Activated CD8-positive, alpha-beta T cell treated with anti-CD3 and anti-CD28 coated beads, Interleukin-2, amount 10 ng/mL, durations not matched to agents 7 days and 5 days (primary cell): Measurements from ENCODE around the gene BMP7. TPM values are rescaled to one million over a fixed set of nuclear protein-coding genes. Genes with fewer than 3 reads are reported as not detected.
"Not testable (repeated sequence)": the region's sequence is repeated elsewhere in the genome, so short reads cannot be mapped to it uniquely, and the experiment has no call there.

Source experiments
- ATAC-seq: fragments of 150-1000 bp; cut with Tn5 transposase; one replicate; pipeline ENCODE4 v1.10.0; 2021; ENCODE audit warnings: moderate library complexity
- CTCF ChIA-PET: fragments of 350-600 bp; sonication (Branson Sonifier 250); formaldehyde crosslinking; loops from one replicate; lab custom pipeline; 2021; ENCODE audit warnings: antibody characterized with exemption; lab: Charles Lee
- POLR2A ChIA-PET: fragments of 350-600 bp; sonication (Branson Sonifier 250); formaldehyde crosslinking; loops from one replicate; lab custom pipeline; 2021; ENCODE audit warnings: antibody characterized with exemption; lab: Charles Lee
- DNase-seq: peaks from one replicate; pipeline ENCODE4 v3.0.0-alpha.2; 2020
- H3K27ac Mint-ChIP-seq: one replicate; pipeline ENCODE4 v1.8.0; 2021; ENCODE audit warnings: mild to moderate bottlenecking, mixed read lengths
- H3K27me3 Mint-ChIP-seq: one replicate; pipeline ENCODE4 v1.8.0; 2021; ENCODE audit warnings: low read depth, mixed read lengths
- H3K36me3 Mint-ChIP-seq: one replicate; pipeline ENCODE4 v1.8.0; 2021; ENCODE audit warnings: low read depth, mixed read lengths
- H3K4me1 Mint-ChIP-seq: one replicate; pipeline ENCODE4 v1.8.0; 2021; ENCODE audit warnings: low read depth, mixed read lengths
- H3K4me3 Mint-ChIP-seq: one replicate; pipeline ENCODE4 v1.8.0; 2021; ENCODE audit warnings: mild to moderate bottlenecking, mixed read lengths
- H3K9me3 Mint-ChIP-seq: one replicate; pipeline ENCODE4 v1.8.0; 2022; ENCODE audit warnings: mixed read lengths; ENCODE audit not compliant: insufficient read depth
- total RNA-seq, 2 experiments: library from RNA; stranded (reverse); gene quantifications; one replicate each; pipeline ENCODE4 v1.2.3, GENCODE V29; 2021

Gene BMP7
- total RNA-seq, 2 experiments from 2014 or later: not detected

GRCh38 chr20:57240581-57241362, 25.7 kb downstream of the BMP7 start:
- no peaks in the 10 kb centered on the region for H3K4me1 Mint-ChIP-seq
- no peaks in the 10 kb centered on the region for H3K9me3 Mint-ChIP-seq
- ATAC-seq (no peak), DNase-seq (no peak)
- H3K27me3 Mint-ChIP-seq: peaks cover 16% of the 10 kb centered on the region
- no peak overlapping the region for H3K4me3 Mint-ChIP-seq
- ChIA-PET POLR2A (no interaction called here), CTCF (no interaction called here)
- no peaks in the 10 kb centered on the region for H3K36me3 Mint-ChIP-seq
- no peak overlapping the region for H3K27ac Mint-ChIP-seq

GRCh38 chr20:57239725-57240124, 26.7 kb downstream of the BMP7 start:
- DNase-seq, H3K4me1 Mint-ChIP-seq, H3K36me3 Mint-ChIP-seq, POLR2A ChIA-PET, CTCF ChIA-PET, H3K9me3 Mint-ChIP-seq, ATAC-seq, H3K27ac Mint-ChIP-seq, H3K4me3 Mint-ChIP-seq: not testable (repeated sequence)
- peaks cover 23% of the 10 kb centered on the region for H3K27me3 Mint-ChIP-seq

DNA sequence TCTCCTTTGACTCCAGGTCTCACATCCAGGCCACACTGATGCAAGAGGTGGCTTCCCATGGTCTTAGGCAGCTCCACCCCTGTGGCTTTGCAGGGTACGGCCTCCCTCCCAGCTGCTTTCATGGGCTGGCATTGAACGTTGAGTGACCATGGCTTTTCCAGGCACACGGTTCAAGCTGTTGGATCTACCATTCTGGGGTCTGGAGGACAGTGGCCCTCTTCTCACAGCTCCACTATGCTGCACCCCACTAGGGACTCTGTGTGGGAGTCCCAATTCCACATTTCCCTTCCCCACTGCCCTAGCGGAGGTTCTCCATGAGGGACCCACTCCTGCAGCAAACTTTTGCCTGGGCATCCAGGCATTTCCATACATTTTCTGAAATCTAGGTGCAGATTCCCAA, 27.1 kb downstream of the BMP7 start:
- H3K4me1 Mint-ChIP-seq, ATAC-seq, H3K9me3 Mint-ChIP-seq, POLR2A ChIA-PET, DNase-seq, H3K4me3 Mint-ChIP-seq, H3K36me3 Mint-ChIP-seq, H3K27ac Mint-ChIP-seq, CTCF ChIA-PET: not testable (repeated sequence)
- peaks cover 26% of the 10 kb centered on the region for H3K27me3 Mint-ChIP-seq

- DNase-seq: no peak
- Mint-ChIP-seq H3K4me1 (no peaks in the 10 kb centered on the region), H3K9me3 (no peaks in the 10 kb centered on the region), H3K4me3 (no peak overlapping the region), H3K27ac (no peak overlapping the region), H3K36me3 (no peaks in the 10 kb centered on the region), H3K27me3 (peaks cover 26% of the 10 kb centered on the region)
- ChIA-PET POLR2A (no interaction called here), CTCF (no interaction called here)
- ATAC-seq: no peak
Measured at GRCh38 chr20:57238089-57238488, 28.4 kb downstream of the BMP7 start.

GRCh38 chr20:57237585-57237953, 28.9 kb downstream of the BMP7 start:
- Mint-ChIP-seq H3K4me1 (no peaks in the 10 kb centered on the region), H3K4me3 (no peak overlapping the region), H3K27ac (no peak overlapping the region), H3K36me3 (no peaks in the 10 kb centered on the region), H3K27me3 (peaks cover 26% of the 10 kb centered on the region), H3K9me3 (no peaks in the 10 kb centered on the region)
- DNase-seq (no peak), ATAC-seq (no peak)
- ChIA-PET CTCF (no interaction called here), POLR2A (no interaction called here)

DNA sequence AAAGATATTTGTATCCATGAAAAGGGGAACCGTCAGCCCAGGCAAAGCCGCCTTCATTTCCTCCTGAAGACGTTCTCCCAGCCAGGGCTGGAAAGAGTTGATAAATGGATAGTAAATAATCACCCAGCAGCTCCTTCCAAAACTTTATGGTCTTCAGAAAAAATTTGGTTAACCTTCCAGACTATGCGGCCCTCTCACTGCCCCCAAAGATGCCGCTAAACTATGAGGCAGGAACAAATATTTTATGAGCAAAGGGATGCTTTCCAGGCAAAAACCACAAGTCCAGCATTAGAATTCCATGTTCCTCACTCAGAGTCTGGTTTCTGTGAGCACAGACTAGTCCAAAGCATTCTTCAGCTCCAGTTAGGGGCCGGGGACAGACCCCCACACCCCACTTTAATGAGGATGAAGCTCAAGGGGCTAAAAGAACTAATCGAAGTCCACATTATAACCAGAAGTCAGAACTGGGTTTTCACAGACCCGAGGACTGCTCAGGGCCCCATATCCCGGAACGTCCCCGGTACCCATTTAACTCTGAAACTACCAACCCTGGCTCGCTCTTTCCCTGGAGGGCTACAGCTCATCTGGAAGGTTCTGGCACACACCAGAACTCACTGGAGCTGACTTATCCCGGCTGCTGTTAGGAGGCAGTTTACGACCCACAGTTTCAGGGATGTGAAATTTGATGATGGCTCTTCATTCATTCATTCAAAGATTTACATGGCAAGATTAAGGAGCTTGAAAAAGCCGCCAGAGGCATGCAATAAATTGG, 29.4 kb downstream of the BMP7 start:
- CTCF ChIA-PET: no interaction called here
- H3K4me3 Mint-ChIP-seq: no peak overlapping the region

DNA sequence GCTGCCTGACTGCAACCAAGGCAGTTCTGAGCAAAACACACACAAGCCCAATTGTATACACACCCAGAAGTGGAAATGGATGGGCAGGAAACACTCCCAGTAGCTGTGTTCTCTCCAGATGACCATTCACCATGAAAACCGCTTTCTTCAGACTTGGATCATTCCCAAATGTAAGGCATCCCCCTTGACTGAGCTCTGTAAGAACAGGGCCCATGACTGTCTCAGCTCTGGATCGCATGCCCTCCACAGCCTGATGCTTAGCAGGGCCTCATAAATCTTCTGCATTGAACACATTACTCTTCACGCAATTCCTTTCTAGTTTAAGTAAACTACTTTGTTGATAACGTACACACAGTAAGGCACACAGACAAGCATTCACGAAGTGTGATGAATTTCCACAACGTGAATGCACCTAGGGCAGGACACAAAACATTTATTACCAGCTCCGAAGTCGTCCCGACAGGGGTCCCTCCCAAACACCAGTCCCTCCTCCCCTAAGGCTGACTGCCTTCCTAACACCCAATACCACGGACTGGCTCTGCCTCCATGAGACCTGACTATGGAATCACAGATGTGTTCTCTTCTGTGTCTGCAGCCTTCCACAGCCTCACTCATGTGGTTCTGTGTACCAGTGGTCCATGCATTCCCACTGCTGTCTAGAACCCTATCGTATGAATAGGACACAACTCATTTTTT, 31.7 kb downstream of the BMP7 start:
- no peak for DNase-seq
- no peak overlapping the region for H3K4me3 Mint-ChIP-seq
- H3K27me3 Mint-ChIP-seq: peaks cover 21% of the 10 kb centered on the region
- H3K36me3 Mint-ChIP-seq: no peaks in the 10 kb centered on the region
- H3K4me1 Mint-ChIP-seq: no peaks in the 10 kb centered on the region
- ChIA-PET CTCF (no interaction called here), POLR2A (no interaction called here)
- H3K9me3 Mint-ChIP-seq: no peaks in the 10 kb centered on the region
- H3K27ac Mint-ChIP-seq: no peak overlapping the region
- ATAC-seq: no peak

More for the DNA sequence above, 29.4 kb downstream of the BMP7 start:
- Mint-ChIP-seq H3K4me1 (no peaks in the 10 kb centered on the region), H3K36me3 (no peaks in the 10 kb centered on the region), H3K27me3 (peaks cover 26% of the 10 kb centered on the region), H3K27ac (no peak overlapping the region), H3K9me3 (no peaks in the 10 kb centered on the region)
- DNase-seq (no peak), ATAC-seq (no peak)
- POLR2A ChIA-PET: no interaction called here

GRCh38 chr20:57231951-57232428, 34.5 kb downstream of the BMP7 start:
- Mint-ChIP-seq H3K4me1 (no peaks in the 10 kb centered on the region), H3K27me3 (peaks cover 15% of the 10 kb centered on the region), H3K4me3 (no peak overlapping the region), H3K27ac (no peak overlapping the region), H3K36me3 (no peaks in the 10 kb centered on the region), H3K9me3 (no peaks in the 10 kb centered on the region)
- CTCF ChIA-PET: no interaction called here
- DNase-seq: no peak
- no peak for ATAC-seq
- POLR2A ChIA-PET: no interaction called here

DNA sequence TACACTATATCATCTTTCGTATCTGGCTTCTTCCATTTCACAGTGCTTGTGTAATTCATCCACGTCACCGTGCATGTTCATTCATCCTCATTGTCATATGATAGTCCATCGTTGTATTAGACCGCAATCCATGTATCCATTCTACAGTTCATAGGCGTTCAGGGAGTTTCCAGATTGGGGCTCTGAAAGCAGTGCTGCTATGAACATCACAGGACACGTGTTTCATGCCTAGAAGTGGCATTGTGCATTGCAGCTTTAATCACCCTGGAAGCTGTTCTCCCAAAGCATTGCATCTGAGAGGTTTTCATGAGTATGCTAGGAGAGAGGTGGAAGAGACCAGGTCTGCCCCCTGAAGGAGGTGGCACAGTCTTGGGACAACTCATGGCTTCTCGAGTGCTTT, 35.3 kb downstream of the BMP7 start:
- H3K4me3 Mint-ChIP-seq: no peak overlapping the region
- DNase-seq (no peak), ATAC-seq (no peak)
- ChIA-PET CTCF (no interaction called here), POLR2A (no interaction called here)
- no peak overlapping the region for H3K27ac Mint-ChIP-seq
- H3K4me1 Mint-ChIP-seq: no peaks in the 10 kb centered on the region
- no peaks in the 10 kb centered on the region for H3K9me3 Mint-ChIP-seq
- no peaks in the 10 kb centered on the region for H3K36me3 Mint-ChIP-seq
- peaks cover 12% of the 10 kb centered on the region for H3K27me3 Mint-ChIP-seq

GRCh38 chr20:57230247-57230646, 36.2 kb downstream of the BMP7 start:
- no peaks in the 10 kb centered on the region for H3K9me3 Mint-ChIP-seq
- ATAC-seq (no peak), DNase-seq (no peak)
- no peaks in the 10 kb centered on the region for H3K36me3 Mint-ChIP-seq
- ChIA-PET CTCF (no interaction called here), POLR2A (no interaction called here)
- H3K4me3 Mint-ChIP-seq: no peak overlapping the region
- no peak overlapping the region for H3K27ac Mint-ChIP-seq
- no peaks in the 10 kb centered on the region for H3K4me1 Mint-ChIP-seq
- peaks cover 7% of the 10 kb centered on the region for H3K27me3 Mint-ChIP-seq

DNA sequence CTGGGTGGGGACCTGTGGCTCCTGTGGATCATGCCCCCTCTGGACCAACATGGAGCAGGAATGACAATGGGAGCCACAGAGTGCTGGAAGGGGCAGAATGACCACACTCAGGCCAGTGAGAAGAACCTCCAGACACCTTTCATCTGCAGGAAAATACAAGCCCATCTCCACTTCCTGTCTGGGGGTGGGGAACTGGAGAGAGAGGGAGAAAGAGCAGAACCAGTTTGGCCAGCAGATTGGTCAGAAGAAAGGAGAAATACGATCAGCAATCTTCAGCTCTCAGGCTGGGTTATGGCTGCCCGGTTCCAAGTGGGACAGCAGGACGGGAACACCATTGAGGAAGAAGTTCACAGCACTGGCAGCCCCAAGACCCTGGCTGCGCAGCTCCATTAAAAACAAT, 37.0 kb downstream of the BMP7 start:
- no peaks in the 10 kb centered on the region for H3K9me3 Mint-ChIP-seq
- ChIA-PET CTCF (no interaction called here), POLR2A (no interaction called here)
- no peak overlapping the region for H3K4me3 Mint-ChIP-seq
- H3K27me3 Mint-ChIP-seq: peaks cover under 1% of the 10 kb centered on the region
- no peaks in the 10 kb centered on the region for H3K36me3 Mint-ChIP-seq
- ATAC-seq: no peak
- no peaks in the 10 kb centered on the region for H3K4me1 Mint-ChIP-seq
- DNase-seq: no peak
- no peak overlapping the region for H3K27ac Mint-ChIP-seq

DNA sequence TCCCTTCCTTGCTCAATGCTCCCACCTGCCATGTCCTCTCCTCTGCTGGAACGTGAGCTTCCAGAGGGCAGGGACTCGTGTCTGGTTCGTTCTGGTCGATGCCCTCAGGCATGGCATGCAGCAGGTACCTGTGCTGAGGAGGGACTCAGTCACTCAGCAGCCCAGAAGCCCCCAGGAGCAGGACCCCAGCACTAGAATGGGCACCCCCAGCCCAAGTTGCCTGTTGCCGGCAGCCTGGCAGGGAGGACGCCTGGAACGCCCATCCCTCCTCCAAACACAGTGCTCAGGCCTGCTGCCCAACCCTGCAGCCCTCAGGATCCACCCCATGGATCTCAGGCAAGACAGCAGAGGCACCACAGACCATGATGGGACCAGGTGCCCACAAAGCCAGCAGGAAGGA, 40.6 kb downstream of the BMP7 start:
- Mint-ChIP-seq H3K4me3 (no peak overlapping the region), H3K27ac (no peak overlapping the region)

More for the DNA sequence above, 40.6 kb downstream of the BMP7 start:
- POLR2A ChIA-PET: no interaction called here
- CTCF ChIA-PET: no interaction called here
- ATAC-seq: no peak
- H3K36me3 Mint-ChIP-seq: no peaks in the 10 kb centered on the region
- no peaks in the 10 kb centered on the region for H3K9me3 Mint-ChIP-seq
- H3K4me1 Mint-ChIP-seq: no peaks in the 10 kb centered on the region
- no peaks in the 10 kb centered on the region for H3K27me3 Mint-ChIP-seq
- DNase-seq: no peak
